NCI-H1930 (cell line): ENCODE results near the gene AMT.

ENCODE experiments used
- DNase-seq, 2 experiments: peaks; one replicate each; lab custom pipeline; 2025; lab: John Stamatoyannopoulos, UW

AMT gene

GRCh38 chr3:49388289-49388820, 33.9 kb downstream of the AMT start:
- no peak for DNase-seq

GRCh38 chr3:49387721-49388120, 34.6 kb downstream of the AMT start:
- no peak for DNase-seq

DNA sequence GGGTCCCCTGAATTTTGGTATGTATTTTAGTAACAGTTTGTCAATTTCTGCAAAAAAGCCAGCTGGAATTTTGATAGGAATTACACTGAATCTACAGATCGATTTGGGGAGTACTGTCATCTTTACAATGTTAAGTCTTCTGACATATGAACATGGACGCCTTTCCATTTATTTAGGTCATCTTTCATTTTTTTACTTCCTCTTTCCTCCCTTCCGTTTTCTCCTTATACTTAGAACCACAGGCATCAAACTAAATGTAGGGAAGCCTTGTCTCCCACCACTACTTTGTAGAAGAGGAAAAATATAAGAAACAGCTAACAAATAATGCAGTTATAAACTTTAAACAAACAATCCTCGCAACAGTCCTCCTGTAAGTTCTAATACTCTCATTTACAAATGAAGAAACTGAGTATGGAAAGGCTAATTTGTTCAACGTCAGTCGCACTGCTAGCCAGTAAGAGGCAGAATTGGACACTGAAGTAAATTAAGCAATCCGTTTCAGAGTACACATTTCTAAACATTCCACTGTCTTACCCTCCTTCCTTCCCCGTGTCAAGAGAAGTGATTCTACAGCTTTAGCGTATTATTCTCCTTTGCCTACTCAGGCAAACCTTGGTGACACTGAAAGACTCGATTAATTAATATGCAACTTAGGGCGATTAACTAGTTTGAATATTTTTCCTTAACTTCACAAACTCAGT, 36.1 kb downstream of the AMT start:
- DNase-seq = no peak

- no peak for DNase-seq
These were observed 36.7 kb downstream of the AMT start for GRCh38 chr3:49385617-49386016.

- no peak for DNase-seq
These were observed 38.9 kb downstream of the AMT start for GRCh38 chr3:49383387-49383786.

DNA sequence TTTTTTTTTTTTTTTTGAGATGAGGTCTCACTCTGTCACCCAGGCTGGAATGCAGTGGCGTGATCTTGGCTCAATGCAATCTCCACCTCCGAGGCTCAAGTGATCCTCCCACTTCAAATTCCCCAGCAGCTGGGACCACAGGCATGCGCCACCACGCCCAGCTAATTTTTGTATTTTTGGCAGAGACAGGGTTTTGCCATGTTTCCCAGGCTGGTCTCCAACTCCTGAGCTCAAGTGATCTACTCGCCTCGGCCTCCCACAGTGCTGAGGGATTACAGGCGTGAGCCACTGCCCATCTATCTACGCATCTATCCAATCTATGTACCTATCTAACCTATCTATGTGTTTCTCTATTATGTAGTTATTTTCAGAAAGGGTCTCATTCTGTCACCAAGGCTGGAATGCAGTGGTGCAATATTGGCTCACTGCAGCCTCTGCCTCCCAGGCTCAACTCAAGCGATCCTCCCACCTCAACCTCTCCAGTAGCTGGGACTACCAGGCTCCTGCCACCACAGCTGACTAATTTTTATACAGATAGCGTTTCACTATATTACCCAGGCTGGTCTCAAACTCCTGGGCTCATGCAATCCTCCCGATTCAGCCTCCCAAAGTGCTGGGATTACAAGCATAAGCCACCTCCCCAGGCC, 43.9 kb downstream of the AMT start:
- DNase-seq = no peak

DNA sequence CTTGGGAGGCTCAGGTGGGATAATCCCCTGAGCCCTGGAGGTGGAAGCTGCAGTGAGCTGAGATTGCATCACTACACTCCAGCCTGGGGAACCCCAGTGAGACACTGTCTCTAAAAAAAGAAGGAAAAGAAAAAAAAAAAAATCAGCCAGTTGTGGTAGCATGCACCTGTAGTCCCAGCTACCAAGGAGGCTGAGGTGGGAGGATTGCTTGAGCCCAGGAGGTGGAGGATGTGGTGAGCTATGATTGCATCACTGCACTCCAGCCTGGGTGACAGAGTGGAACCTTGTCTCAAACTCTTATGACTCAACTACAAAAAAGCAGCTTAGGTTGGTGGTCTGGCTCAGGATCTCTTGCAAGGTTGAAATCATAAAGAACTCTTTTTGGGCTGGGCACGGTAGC, 44.8 kb downstream of the AMT start:
- no peak for DNase-seq

DNA sequence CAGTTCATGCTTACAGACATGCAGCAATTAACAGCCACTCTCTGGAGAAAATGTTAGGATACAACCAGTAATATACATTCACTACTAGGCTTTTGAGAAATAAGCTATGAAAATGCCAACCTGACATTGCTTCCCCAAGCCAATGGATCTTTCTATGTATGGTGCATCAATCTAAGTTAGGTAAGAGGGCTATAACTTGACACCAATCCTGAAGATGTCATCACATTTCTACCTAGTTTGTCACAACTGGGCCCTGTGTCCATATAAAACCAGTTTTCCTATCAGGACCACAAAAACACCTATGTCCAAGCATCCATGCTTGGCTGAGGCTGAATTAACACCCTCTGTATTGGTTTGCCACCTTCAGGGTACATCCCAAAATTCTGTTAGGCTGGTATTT, 50.3 kb downstream of the AMT start:
- no peak for DNase-seq

- no peak for DNase-seq
These were observed 51.5 kb downstream of the AMT start for GRCh38 chr3:49370585-49371290.
